GM12875 (cell line): Measurements from ENCODE around the gene NUDT22.

Source experiments
- H3K4me3 ChIP-seq: one replicate; pipeline ENCODE4 v1.5.1; 2011; ENCODE audit warnings: low read depth, low read length, control low read depth
- TF ChIP-seq, protein P1 (sequence below): IDR thresholded peaks from 2 replicates; pipeline ENCODE4 v1.5.1; 2011; ENCODE audit warnings: low read depth, mild to moderate bottlenecking, control low read depth, inconsistent platforms, low read length, moderate library complexity, borderline replicate concordance; ENCODE audit not compliant: insufficient read depth

The NUDT22 gene

DNA sequence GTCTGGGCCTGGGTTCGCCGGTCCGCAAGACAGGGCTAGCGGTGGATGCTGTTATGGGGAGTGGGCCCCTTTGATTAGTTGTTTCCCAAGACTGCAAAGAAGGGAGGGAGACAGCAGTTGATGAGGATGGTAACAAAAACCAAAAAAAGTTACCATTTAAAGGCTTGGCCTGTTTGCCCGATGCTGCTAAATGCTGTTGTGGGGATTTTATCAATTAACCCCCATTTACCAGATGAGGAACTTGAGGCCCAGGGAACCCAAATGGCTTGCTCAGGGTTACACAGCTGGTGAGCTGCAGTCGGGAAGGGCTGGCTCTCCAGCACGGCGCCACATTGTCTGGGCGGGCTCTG lies 3.4 kb upstream of the NUDT22 start:
- no peak overlapping the region for H3K4me3 ChIP-seq
- TF ChIP-seq, protein P1, sequence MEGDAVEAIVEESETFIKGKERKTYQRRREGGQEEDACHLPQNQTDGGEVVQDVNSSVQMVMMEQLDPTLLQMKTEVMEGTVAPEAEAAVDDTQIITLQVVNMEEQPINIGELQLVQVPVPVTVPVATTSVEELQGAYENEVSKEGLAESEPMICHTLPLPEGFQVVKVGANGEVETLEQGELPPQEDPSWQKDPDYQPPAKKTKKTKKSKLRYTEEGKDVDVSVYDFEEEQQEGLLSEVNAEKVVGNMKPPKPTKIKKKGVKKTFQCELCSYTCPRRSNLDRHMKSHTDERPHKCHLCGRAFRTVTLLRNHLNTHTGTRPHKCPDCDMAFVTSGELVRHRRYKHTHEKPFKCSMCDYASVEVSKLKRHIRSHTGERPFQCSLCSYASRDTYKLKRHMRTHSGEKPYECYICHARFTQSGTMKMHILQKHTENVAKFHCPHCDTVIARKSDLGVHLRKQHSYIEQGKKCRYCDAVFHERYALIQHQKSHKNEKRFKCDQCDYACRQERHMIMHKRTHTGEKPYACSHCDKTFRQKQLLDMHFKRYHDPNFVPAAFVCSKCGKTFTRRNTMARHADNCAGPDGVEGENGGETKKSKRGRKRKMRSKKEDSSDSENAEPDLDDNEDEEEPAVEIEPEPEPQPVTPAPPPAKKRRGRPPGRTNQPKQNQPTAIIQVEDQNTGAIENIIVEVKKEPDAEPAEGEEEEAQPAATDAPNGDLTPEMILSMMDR, result no peak

DNA sequence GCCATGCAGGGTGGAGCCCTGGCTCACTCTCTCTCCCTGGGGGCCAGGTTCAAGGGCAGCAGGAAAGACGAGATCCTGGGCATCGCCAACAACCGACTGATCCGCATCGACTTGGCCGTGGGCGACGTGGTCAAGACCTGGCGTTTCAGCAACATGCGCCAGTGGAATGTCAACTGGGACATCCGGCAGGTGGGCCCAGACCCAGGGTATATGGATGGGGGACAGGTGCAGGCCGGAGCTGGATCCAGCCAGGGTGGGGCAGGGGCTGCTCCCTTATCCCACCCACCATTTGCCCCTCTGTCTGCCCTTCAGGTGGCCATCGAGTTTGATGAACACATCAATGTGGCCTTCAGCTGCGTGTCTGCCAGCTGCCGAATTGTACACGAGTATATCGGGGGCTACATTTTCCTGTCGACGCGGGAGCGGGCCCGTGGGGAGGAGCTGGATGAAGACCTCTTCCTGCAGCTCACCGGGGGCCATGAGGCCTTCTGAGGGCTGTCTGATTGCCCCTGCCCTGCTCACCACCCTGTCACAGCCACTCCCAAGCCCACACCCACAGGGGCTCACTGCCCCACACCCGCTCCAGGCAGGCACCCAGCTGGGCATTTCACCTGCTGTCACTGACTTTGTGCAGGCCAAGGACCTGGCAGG lies 2.9 kb upstream of the NUDT22 start:
- H3K4me3 ChIP-seq, result no peak overlapping the region
- TF ChIP-seq, protein P1, result no peak

DNA sequence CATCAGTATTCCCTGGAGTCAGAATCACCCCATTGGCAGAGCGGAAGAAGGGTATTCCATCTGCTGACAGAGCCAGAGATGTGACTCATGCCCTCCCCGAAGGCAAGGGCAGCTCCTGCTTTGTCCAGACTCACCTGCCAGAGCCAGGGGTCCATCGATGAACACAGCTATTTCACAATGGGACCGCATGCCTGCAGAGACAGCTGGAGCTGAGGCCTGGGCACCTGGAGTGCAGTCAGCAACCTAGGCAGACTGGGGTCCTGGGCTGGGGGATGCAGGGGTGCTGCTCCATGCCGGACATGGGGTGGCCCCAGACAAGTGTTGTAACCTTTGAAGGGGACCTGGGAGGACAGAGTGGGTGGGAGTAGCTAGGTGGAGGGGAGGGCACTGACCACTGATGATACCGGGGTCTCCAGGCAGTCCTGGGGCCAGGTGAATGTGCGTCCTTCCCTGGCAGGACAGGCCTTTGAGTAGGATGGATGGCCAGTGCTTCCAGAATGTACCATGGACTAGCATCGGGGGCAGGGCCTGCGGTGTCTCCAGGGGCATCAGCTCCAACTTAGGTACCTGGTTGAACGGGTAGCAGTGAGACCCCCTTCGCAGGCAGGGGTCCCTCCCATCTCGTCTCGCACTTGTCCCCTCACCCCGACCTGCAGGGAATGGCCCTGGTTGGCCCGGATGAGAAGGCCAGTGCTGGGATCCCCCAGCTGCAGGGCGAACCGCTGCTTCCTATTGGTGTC lies 1.8 kb upstream of the NUDT22 start:
- no peak overlapping the region for H3K4me3 ChIP-seq
- TF ChIP-seq, protein P1, result no peak

DNA sequence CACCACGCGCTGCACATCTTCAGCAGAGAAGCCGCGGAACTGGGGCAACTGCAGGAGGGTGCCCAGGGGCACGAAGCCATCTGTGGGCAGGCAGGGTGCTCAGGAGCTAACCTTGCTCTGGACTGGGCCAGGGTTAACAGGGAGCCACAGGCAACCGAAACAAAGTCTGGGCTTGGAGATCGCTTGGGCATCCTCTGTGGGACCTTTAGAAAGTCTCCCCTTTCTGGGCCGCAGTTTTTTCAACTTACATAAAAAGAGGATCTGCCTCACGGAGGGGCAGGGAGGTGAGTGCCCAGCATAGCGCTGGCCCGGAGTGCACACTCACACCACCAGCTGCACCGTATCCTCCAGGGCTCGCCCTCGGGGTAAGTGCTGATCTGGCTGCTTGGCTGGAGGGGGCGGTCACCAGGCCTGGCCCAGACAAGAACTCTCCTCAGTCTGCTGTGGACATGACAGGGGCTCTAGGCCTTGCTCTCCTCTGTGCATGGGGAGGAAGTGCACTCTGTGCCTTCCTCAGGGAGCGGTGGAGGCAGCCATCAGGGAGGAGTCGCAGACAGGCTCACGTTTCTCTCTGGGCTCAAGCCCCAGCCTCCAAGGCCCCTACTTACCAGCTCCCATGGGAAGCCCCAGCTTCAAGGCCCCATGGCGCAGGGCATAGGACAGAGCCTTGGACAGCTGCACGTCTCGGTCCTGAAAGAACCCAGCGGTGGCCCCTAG lies 1.0 kb upstream of the NUDT22 start:
- peak overlapping the region; percentile 55 for H3K4me3 ChIP-seq
- TF ChIP-seq, protein P1, result no peak

DNA sequence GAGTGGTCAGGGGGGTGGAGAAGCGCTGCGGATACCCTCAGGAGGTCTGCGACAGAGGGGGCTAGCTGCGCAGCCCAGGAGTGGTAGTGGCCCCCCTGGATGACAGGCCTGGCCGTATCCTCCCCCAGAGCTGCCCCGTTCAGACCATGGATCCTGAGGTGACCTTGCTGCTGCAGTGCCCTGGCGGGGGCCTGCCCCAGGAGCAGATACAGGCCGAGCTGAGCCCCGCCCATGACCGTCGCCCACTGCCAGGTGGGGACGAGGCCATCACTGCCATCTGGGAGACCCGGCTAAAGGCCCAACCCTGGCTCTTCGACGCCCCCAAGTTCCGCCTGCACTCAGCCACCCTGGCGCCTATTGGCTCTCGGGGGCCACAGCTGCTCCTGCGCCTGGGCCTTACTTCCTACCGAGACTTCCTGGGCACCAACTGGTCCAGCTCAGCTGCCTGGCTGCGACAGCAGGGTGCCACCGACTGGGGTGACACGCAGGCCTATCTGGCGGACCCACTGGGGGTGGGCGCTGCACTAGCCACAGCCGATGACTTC lies 505 bp downstream of the NUDT22 start:
- peak overlapping the region; percentile 55 for H3K4me3 ChIP-seq
- TF ChIP-seq, protein P1, result no peak

DNA sequence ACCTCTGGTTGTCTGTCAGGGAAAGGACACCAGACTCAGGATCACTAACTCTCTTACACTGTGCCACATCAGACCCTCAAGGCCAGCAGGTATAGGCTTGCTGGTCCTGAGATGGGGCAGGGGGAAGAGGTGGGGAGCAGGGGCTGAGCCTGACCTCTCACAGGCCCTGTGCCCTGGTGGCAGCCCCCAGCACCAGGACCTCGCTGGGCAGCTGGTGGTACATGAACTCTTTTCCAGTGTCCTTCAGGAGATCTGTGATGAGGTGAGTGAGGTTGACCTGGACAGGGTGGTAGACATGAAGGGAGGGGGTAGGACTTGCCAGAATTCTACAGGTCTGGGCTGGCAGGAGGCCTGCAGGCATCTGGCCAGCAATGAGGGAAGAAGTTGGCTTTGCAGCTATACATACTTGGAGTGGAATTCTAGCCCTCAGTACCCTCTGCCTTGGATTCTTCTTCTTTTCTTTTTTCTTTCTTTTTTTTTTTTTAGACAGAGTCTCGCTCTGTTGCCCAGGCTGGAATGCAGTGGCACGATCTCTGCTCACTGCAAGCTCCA lies 1.4 kb downstream of the NUDT22 start:
- TF ChIP-seq, protein P1, result no peak
- peak overlapping the region; percentile 55 for H3K4me3 ChIP-seq
